ENCODE measurements around the gene MDK.

Gene MDK, protein sequence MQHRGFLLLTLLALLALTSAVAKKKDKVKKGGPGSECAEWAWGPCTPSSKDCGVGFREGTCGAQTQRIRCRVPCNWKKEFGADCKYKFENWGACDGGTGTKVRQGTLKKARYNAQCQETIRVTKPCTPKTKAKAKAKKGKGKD

DNA sequence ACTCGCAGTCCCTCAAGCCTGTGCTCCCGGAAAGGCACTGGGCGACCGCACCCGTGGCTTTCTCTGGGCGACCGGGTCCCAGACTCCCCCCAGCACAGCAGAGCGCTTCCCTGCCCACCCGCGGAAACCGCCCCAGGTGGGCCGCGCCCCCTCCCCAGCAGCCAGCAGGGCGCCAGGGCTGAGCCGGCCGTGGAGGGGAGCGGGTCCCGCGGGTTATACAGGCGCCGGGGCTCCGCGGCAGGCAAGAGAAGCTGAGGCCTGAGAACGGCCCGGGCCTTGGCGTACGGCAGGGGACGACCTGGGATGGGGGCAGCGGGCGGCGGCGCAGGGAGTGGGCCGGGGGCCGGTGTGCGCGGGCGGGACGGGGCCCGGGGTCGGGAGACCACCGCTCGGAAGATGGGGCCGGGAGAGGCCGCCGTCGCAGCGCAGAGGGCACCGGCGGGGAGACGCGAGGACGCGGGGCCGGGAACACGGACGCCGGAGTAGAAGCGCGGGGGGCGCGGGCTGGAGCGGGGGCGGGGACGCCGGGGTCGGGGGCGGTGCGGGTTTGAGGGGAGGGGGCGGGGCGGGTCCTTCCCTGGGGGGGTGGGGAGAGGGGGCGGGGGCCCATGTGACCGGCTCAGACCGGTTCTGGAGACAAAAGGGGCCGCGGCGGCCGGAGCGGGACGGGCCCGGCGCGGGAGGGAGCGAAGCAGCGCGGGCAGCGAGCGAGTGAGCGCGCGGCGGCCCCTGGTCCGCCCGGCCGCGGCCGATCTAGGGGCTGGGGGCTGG is at the start of gene MDK:
Gene MDK, plus strand, starts transcription at position 622 of the 771 bp plus-strand sequence. CDS start 389 bp downstream, outside the sequence.
- DNase-seq: no peak

DNA sequence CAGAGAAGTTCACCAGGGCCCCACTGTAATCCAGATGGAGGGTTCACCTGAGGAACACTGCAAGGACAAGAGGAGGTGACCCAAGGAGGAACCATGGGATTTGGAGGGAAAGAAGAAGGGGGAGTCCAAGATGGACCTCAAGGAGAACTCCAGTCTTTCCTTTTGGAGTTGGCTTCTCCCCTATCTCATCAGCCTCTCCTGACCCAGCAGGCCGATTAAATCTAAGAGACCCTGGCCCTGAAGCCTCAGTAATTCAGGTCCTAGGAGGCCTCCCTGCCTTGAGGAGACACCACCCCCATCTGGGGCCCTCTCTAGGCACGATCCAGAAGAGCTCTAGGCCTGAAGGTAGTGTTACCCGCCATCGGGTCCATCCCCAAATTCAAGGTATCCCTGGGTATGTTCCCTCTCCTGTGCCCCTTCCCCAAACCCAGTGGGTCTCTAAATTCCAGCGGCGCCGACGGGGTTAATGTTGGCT is 49.3 kb upstream of the MDK start:
- DNase-seq: no peak

DNA sequence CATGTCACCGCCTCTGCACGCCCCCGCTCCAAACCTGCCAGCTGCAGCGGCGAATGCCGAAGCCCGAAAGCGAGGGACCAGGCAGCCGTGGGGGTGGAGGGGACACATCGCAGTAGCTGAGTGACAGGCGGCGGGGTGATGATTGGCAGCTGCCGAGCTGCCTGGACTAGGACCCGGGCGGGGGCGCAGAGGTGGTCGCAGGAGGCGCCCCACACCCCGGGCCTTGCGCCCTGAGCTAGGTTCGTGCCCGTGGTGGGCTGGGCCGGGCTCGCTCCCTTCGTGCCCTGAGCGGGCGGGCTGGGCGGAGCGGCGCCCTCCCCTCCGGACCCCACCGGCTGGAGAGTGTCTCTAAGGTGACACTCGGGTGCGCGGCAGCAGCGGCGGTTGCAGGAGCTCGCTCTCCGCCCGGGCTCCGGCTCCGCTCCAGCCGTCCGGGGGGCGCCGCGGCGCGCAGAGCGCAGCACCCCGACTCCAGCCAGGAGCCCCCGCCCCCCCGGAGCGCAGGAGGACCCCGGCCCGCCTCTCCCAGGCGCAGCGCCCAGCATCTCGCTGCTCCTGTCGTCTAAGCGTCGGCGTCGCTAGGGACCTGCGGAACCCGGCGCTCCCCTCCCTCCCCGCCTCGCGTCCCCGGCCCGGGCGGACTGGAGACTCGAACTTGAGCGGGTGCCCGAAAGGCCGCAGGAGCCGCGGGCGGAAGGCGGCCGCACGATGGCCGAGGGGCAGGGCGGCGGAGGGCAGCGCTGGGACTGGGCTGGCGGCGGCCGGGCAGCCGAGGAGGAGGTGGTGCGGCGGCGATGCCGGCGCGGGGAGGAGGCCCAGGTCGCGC is 48.7 kb upstream of the MDK start:
- DNase-seq: no peak

DNA sequence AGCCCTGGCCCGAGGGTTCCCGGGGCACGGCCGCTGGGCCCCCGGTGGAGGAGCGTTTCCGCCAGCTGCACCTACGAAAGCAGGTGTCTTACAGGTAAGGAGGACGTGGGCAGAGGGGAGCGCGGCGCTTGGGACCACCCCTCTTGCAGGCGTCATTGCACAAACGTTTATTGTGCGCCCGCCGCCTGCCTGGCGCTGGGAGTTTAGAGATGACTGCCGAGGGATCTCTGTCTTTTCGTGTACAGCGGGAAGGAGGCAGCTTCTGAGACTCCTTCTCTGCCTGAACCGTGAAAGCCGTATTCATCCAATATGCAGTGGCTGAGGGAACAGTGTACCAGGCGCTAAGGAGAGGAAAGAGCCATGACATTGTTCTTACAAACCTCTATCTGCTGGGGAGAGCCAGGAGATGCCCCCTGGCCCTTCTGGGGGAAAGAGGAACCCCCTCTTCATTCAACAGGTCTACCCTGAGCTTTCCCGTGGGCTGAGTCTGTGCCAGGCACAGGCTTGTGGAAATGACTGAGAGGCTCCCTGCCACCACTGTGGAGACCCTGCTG is 48.0 kb upstream of the MDK start:
- DNase-seq: no peak

DNA sequence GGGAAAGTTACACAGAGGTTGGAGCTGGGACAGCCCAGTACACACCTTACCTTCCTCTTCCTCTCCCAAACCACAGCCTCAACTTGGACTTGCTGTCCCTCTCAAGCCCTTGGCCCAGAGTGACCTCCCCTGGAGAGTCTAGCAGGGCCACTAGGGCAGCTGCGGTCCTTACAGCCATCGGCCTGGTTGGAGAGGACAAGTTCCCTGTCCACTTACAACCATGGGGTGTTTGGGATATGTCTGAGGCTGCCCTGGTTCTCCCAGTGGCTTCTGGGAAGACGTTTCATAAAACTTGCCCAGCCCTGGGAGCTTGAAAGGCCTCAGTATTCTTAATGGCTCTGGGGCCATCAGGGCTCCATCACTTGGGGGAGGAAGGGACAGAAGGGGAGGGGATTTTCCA is 47.3 kb upstream of the MDK start:
- DNase-seq: no peak

DNA sequence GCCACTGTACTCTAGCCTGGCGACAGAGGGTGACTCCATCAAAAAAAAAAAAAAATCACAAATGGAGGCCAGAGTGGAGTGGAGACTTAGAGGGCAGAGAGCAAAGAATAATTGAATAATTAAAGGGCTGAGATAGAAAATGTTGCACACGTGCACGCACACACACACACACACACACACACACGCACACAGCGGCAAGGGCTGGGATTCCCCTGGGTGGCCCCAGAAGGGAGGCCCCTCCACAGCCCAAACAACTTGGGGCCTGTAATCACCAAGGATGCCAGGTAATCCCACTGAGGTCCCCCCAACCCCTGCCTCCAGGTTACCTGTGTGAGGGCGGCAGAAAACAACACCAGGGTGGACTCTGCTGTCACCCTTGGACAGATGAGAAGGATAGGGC is 46.2 kb upstream of the MDK start:
- DNase-seq: no peak

DNA sequence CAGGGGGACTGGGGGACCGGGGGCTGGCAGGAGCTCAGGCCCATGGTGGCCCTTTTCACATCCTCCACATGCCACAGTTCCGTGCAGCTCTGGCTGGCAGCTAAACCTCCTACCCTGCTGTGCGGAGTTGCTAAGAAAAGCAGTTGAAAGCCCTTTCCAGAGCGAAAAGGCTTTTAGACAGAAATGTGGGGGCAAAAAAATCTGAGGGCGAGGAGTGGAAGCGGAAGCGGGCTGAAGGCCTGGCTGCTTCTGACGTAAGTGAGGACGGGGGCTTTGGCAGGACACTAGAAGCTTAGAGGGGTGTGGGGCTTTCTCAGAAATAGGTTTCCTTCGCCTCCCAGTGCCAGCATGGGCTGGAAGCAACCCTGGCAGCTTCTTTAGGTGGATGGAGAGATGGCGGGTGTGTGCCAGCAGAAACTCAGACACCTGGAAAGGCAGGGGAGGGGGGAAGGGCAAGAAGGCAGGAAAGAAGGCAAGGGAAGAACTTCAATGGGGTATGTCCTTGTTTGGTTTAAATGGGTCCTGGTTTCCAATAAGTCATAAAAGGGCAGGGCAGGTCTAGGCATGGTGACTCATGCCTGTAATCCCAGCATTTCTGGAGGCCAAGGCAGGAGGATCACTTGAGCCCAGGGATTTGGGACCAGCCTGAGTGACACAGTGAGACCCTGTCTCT is 45.4 kb upstream of the MDK start:
- no peak for DNase-seq

DNA sequence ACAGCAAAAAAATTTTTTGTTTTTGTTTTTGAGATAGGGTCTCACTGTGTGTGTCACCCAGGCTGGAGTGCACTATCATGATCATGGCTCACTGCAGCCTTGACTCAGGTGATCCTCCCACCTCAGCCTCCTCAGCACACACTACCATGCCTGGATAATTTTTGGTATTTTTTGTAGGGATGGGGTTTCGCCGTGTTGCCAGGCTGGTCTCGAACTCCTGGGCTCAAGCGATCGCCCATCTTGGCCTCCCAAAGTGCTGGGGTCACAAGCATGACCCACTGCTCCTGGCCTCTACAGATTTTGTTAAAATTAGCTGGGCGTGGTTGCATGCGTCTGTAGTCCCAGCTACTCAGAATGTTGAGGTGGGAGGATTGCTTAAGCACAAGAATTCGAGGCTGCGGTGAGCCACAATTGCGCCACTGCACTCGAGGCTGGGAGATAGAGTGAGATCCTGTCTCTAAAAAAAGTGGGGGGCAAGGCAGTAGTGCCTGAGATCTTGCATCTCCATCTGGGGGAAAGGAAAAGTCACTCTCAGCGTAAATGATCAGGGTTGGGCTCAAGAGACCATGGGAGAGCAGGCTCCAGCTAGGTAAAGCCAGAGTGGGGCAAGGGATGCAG is 44.8 kb upstream of the MDK start:
- DNase-seq: no peak

DNA sequence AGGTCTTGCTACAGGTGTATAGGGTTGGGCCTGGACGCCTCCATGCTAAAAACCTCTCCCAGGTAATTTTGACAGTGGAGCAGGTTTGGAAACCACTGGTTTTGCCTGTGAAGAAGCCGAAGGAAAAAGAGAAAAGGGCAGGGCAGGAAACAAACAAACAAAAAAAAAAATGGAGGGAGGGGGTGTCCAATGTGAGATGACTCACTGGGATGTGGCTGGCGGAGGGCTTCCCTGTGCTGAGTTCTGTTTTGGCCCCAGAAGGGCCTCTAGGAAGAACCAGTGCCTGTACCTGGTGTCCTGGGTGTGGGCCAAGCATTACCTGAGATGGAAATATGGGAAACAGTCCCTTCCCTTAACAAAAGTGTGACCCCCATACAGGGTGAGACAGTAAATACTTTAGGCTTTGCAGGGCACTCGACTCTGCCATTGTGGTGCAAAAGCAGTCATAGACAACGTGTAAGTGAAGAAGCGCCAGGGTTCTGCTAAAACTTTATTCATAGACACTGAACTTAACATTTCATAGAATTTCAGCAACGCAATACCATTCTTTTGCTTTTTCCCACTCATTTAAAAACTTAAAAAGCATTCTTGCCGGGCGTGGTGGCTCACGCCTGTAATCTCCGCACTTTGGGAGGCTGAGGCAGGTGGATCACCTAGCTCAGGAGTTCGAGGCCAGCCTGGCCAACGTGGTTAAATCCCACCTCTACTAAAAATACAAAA is 43.7 kb upstream of the MDK start:
- DNase-seq: no peak

DNA sequence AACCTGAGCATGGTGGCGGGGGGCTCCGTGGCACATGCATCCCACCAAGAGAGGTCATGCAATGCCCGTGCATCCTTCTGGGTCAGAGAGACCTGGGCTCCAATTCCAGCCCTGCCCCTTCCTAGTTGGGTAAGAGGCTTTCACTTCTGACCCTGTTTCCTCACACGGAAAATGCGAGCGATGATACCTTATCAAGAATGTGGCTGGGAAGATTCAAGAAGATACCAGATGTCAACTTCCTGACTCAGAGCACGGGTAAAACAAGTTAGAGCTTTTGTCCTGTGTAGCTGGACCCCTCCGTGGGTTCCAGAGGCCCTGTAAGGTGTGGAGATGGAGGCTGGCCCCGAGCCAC is 42.9 kb upstream of the MDK start:
- DNase-seq: no peak

DNA sequence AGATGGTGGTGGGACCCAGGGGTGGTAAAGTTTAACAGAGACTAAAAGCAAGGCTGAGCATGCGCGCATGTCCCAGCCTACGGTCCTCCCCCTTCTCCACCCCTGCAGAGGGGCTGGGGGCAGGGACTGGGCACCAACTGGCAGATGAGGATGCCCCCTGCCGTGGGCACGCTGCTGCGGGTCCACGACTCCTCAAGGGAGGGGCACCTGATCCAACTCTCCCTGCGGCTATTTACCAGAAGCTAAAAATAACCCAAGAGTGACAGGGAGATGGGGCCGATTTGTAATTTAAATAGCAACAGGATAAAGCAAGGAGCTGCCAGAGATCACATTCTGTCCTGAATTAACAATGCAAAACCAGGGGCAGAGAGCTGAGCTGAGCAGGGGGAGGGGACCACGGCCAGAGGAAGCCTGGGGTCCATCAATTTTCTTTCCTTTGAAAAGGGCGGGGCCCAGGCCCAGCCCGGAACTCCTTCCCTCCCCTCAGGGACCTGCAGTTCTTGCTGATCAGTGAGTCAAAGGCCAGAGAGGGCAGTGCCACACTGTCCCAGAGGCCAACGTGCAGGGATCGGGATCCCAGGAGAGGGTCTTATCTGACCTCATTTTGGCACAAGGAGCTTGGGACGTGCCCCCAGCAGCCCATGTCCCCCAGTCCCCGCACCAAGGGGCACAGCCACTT is 42.3 kb upstream of the MDK start:
- no peak for DNase-seq

DNA sequence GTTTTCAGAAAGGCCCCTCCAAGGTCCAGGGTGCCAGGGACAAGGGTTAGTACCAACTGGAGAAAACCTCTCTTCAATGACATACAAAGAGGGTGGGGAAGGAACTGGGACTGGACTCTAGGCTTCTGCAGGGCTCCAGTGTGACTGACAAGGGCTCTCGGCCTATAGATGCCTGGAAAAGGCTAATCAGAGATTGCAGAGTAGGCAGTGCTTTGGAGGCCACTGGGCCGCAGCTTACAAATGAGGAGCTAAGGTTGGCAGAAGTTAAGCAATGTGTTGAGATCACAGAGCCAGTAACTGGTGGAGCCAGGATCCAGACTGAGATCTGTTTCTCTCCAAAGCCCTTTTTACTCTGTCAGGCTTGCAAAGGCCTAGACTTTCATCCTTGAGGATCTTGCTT is 41.7 kb upstream of the MDK start:
- no peak for DNase-seq

DNA sequence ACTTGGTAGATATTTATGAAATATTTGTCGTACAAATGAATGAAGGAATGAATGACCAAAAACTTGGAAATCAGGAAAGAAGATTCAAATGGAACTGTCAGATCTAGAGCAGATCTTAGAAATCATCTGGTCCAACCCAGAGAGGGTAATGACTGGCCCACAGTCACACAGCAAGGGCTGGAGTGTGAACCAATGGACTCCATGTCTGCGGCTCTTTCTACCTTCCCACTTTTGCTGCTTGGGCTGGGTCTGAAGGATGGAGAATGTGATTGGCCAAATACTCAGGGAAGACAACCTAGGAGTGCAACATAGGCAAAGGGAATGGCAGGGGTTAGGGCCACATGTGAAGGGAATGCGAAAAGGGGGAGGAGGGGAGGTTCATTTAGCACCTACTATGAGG is 40.0 kb upstream of the MDK start:
- no peak for DNase-seq

DNA sequence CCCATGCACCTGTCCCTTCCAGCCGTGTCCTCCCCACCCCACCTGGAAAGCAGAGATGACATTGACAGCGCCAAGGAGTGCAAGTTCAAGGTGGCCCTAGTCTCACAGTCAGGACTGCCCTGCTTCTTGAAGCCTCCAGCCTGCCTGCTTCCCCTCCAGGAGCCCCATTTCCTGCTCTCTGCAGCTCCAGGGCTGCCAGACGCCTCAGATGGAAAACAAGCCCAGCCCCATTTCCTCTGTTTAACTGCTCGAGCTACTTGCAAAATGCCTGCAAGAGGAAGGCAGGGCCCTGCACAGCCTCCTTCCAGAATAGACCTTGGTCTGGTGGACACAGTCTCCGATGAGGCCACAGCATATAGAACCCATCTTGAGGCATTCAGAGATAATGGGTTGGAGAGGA is 39.2 kb upstream of the MDK start:
- DNase-seq: no peak

DNA sequence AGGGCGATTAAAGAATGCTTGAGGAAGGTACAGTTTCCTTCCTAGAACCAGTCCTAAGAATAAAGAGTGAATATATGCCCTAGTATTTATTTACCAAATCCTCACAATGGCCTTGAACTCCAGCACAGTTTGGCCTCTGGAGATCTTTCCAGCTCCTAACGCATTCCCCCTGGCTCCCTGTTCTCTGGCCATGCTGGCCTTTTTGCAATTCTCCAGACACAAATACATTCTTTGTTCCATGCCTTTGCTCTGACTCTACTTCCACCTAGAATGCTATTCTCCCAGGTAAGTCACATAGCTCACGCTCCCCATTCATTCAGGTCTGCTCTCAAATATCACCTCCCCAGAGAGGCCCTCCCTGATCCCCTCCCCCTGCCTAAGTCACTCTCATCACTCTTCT is 37.9 kb upstream of the MDK start:
- no peak for DNase-seq

DNA sequence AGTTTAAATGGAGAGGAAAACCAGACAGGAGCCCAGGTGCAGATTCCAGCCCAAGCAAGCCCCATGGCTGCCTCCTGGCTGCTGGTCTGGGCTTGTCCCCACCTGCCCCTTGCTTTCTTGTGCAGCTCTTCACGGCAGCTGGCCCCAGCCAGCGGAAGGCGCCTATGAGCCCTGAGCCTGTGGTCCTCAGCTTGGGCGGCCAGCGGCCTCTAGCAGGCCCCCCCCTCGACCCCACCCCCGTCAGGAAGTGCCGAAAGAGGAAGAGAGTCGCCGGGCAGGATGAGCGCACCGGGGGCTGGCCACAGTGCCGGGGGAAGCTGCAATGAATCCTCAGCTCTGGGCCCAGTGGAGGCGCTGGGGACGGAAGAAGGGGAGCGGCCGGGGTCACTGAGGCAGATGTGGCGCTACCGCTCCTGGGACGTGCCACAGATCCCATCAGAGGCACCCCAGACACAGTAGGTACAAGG is 36.3 kb upstream of the MDK start:
- DNase-seq: no peak

DNA sequence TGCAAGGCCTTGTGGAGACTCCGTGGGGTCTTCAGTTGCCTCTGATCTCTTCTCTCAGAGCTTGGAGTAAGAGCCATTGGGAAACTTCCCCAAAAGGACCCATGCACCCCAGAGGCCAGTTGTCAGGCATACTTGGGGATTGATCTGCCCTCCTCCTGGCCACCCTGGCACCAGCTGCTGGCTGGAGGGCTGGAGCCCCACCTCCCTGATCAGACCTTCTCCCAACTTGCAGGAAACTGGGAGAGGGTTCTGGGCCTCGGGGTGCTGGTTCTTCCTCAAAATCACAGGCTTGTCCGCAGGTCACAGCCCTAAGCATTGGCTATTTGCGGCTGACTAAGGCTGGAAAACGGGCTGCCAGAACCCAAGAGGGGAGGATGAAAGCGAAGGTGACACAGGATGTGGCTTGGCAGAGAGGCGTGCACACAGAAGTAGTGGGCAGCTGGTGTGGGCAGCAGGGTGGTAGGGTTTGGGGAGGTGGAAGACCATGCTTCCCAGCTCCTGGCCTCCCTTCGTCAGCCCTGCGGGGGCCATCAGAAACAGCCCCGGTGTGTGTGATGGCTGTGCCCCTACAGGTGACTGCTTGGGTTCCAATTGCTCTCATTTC is 35.5 kb upstream of the MDK start:
- DNase-seq: peak; percentile 31

DNA sequence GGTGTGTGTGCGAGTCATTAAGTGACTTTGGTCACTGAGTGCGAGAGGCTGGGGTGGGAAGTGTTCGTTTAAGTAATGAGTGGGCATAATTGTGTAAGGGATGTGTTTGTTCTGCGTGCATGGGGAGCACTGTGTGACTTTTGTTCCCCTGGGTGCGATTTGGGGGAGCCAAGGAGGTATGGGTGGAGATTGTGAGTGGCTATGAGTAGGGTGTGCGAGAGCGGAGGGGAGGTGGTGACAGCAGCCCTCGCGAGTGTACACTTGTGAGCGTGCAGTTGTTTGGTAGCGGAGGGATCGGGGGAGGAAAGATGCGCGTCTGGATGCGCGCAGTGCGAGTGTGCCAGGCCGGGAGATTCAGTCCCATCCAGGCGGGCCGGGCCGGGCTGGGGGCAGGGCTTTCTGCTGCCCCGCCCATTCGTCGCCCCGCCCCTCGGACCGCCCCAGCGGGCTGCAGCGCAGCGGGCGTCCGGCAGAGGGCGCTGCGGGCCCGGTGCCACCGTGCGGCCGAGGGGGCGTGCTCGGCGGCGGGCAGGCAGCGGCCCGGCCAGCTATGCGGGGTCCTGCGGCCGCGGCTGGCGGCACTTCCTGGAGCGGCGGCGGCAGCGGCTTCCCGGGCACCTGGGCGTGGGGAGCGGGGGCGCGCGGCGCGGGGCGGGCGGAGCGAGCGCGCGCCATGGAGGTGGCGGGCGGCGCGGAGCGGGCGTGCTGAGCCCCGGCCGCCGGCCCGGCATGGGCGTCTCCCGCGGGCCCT is 34.4 kb upstream of the MDK start, which contains the start of gene DGKZ:
Gene DGKZ, plus strand, starts transcription at position 578 of the 751 bp plus-strand sequence. CDS start 197 bp downstream, outside the sequence.
- peak; percentile 94 for DNase-seq

DNA sequence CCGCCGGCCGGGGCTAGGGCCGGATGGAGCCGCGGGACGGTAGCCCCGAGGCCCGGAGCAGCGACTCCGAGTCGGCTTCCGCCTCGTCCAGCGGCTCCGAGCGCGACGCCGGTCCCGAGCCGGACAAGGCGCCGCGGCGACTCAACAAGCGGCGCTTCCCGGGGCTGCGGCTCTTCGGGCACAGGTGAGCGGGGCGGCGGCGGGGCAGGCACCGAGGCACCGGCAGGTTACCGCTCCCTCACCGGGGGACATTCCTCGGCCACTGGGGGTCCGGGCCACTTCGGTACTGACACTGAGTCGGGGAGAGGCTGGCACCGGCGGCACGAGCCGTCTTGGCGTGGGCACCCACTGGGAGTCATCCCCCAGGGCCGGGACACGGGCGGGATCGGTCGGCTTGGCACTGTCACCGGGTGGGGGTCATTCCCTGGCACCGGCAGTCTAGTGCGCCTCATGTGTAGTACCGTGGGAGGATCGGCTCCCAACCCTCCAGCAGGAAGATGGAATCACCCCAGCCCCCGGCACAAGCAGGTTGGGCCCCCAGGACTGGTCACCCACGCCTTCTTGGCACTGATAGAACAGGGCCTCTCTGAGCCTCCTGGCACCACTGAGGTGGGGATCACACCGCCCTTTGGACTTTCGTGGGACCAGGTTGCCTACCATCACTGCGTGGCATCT is 33.7 kb upstream of the MDK start:
- DNase-seq: no peak
